GM21390 (cell line): Measurements from ENCODE around the gene D2HGDH.
"Not testable (repeated sequence)": the region's sequence is repeated elsewhere in the genome, so short reads cannot be mapped to it uniquely, and the experiment has no call there.

Source experiments
- ATAC-seq: cut with Tn5 transposase; IDR thresholded peaks from one replicate; pipeline ENCODE4 v1.9.1; 2021; ENCODE audit not compliant: unreplicated experiment

The D2HGDH gene

DNA sequence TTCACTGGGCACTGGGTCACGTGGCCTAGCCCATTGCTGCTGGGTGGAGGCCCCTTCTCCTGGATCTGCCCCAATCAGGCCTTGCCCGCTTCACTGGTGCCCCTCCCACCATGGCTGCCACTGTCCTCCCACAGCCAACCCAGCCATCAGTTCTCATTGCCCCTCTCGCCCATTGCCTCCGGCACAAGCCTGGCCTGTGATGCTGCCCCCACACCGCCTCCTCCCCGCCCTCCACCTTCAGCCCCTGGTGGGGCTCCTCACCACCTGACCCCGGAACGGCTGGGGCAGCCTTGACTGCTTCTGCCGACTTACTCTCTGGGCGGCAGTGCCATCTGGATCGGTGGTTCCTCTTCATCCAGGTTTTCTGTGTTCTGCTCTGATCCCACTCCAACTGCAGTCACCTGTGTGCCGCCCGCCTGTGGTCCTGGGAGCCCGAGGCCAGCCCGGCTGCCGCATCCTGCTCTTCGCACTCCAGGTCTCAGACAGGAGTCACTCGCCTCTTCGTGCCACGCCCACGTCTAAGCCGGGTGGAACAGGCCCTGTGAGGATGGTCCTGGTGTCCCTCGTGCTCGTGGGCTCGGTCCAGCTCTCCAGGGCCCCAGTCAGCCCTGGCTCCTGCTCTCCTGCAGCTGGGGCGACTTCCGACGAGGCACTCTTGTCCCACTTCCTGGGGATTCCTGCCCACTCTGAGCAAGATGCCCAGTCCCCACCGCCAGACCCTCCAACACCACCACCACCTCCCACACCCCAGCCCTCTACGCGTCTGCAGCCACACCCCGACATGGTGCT lies 14.2 kb downstream of the D2HGDH start:
- no peak for ATAC-seq

DNA sequence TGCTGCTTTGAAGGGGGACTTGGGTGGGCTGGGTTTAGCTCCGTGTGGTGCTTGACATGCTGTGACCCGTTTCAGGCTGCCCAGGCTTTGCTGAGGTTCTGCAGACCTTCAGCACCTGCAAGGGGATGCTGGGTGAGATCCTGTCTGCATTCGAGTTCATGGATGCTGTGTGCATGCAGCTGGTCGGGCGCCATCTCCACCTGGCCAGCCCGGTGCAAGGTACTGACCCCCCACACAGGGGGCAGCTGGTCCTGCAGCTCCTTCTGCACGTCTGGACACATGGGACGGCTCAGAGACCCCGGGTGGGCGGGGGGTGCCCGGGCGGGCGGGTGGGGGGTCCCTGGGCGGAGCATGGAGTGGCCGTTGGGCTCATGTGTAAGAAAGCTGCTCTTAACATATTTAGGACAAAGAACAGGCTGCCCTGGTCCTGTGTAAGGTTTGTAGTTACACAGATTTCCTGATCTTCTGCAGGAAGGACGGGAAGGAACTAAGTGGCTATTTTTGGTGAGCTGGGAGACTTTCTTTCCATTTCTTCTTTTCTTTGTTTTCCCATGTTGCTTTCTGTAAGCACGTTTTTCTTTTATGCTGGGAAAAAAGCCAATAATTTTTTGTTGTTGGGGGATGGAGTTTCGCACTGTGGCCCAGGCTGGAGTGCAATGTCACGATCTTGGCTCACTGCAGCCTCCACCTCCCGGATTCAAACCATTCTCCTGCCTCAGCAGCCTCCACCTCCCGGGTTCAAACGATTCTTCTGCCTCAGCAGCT lies 15.8 kb downstream of the D2HGDH start:
- ATAC-seq: no peak

DNA sequence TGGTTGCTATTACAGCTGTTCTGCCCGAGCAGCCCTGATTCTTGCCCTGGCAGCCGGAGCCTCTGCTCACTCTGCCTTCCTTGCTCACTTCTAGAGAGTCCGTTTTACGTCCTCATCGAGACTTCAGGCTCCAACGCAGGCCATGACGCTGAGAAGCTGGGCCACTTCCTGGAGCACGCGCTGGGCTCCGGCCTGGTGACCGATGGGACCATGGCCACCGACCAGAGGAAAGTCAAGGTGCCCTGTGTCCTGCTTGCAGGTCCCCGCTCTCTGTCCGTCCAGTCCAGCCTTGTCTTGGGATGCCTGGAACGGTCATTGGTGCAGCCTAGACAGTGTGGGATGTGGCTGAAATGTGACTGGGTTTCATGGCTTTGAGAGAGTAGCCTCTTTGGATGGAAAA lies 16.7 kb downstream of the D2HGDH start:
- ATAC-seq: no peak

DNA sequence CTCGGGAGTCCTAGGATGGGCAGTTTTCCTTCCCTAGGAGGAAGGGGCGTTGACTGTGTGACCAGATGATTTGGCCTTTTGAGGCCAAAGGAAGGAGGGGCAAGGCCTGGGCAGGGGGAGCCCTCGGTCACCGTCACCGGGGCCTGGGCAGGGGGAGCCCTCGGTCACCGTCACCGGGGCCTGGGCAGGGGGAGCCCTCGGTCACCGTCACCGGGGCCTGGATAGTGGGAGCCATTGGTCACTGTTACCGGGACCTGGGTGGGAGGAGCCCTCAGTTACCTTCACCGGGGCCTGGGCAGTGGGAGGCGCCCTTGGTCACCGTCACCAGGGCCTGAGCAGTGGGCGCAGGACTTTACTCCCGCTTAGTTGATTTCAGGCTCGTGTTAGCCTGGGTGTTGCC lies 17.3 kb downstream of the D2HGDH start:
- ATAC-seq: no peak

DNA sequence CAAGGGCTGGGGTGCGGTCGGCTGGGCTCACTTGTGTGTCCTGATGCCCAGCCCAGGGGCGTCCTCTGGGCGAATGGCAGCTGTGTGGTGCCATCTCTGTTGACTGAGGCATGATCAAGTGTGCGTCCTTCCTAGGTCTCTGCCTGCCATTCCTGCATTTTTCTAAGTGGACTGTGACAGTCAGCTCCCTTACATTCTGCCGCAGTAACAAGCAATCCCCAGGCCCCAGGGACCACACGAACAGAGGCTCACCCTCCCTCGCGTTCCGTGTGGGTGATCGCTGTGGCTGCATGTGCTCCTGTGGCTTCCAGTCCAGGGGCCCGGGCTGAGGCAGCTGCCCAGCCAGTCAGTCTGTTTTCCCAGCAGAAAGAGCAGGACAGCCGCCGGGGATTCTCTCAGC lies 17.8 kb downstream of the D2HGDH start:
- ATAC-seq: no peak

DNA sequence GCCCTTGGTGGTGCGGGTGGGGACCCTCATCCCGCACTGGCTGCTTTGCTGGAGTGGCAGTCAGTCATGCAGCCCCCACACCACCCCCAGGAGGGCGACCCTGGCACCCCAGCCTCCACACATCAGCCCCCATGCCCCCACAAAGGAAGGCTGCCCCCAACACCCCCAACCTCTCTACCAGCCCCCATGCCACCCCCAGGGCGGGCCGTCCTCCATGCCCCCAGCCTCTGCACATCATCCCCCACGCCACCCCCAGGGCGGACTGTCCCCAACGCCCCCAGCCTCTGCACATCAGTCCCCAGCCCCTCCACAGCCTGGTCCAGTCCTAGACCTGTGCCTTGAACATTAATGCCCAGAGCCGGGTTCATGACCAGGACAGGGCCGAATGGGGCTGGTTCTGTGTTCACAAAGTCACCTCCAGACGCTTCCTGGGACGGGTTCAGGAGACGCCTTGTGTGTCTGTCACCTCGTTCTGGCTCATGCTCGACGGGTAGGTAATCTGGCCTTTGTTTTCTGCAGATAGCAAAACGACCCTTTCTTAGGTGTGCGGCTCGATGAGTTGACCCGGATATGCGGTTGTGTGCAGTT lies 18.4 kb downstream of the D2HGDH start:
- ATAC-seq: no peak

DNA sequence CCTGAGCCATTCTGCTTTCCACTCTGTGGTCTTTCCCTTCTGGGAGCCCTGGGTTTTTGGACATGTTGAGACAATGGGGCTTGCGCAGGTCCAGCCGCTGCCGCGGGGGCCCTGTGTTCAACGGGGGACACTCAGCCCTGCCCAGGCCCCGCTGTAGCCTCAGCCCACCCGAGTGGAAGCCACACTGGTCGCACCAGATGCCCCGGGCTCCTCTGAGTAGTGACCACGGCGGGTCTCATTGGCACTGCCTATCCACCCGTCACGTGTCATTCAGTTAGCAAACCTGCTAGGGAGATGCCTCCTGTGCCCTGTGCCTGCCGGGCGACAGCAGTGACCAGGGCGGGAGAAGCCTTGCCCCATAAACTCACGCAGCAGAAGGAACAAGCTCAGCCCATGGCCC lies 19.1 kb downstream of the D2HGDH start:
- no peak for ATAC-seq

DNA sequence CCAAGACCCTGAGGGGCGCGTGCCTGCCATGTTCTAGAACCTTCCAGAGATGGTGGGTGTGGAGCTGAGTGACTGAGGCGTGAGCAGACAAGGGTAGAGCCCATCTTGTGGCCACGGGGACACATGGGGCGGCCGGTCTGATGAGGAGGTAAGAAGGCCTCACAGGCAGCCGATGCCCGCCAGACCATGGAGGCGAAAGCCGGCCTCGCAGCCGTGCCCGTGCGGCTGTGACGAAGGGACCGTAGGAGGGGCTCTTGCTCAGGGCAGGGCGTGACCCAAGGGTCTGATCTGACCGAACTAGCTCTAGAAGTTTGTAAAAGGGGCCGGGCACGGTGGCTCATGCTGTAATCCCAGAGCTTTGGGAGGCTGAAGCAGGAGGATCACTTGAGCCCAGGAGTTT lies 19.6 kb downstream of the D2HGDH start:
- no peak for ATAC-seq

DNA sequence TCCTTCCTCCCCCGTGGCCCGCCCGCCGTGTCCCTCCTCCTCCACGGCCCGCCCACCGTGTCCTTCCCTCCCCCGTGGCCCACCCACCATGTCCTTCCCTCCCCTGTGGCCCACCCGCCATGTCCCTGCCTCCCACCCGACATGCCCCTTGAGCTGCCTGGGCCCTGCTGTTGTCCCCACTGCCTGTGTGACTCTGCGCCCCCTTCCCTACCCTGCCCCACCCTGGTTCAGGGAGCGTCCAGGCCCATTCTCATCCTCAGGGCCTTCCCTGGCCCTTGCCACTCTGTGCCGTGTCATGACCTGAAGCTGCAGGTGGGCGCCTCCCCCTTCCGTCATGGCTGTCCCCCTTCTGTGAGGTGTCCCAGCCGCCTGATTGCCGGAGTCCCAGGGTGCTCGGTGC lies 20.7 kb downstream of the D2HGDH start:
- ATAC-seq: no peak

DNA sequence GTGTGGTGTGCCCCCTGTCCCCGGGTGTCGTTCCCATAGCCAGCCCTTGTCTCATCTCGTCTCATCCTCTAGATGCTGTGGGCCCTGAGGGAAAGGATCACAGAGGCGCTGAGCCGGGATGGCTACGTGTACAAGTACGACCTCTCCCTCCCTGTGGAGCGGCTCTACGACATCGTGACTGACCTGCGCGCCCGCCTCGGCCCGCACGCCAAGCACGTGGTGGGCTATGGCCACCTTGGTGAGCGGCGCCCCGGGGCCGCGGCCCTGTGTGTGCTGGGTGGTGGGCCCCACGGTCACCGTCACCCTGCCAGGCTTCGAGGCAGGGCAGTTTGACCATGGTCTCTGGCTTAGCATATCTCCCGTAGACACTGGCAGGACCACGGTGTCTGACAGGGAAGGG lies 21.3 kb downstream of the D2HGDH start:
- ATAC-seq: no peak

DNA sequence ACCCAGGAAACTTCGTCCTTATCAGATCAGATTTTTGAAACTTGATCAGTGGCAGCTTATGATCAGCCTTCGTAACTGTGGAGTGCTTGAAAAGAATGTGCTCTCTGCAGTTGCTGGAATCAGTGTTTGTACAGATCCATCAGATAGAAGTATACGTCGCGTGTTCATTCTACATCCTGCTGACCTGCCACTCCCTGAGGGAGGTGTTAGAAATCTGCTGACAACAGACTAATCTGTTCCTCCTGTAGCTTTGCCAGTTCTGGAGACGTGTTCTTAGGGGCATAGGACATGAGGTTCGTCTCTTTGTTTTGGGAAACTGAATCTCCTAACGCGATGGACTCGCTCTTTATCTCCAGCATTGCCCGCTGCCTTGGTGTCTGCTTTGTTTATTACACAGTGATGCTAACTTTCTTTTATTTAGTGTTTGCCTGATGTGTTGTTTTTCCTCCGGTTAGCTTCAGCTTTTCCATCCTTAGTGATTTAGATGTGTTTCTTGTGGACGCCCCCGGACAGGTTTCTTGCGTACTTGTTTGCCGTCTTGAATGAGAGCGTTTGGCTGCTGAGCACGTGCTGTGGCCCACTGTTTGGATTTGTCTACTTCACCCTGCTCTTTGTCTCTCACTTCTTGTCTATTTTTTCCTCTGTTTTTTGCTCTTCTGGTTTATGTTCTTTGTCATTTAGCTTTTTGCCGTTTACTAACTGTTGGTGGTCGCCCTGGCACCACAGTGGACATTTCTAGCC lies 24.8 kb downstream of the D2HGDH start:
- ATAC-seq: no peak

DNA sequence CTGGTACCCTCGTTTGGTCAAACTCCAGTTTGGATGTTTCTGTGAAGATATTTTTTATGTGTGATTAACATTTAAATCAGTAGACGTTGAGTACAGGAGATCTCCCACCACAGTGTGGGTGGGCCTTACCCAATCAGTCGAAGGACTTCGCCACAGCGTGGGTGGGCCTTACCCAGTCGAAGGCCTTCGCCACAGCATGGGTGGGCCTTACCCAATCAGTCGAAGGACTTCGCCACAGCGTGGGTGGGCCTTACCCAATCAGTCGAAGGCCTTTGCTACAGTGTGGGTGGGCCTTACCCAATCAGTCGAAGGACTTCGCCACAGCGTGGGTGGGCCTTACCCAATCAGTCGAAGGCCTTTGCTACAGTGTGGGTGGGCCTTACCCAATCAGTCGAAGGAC lies 25.5 kb downstream of the D2HGDH start:
- not testable (repeated sequence) for ATAC-seq

DNA sequence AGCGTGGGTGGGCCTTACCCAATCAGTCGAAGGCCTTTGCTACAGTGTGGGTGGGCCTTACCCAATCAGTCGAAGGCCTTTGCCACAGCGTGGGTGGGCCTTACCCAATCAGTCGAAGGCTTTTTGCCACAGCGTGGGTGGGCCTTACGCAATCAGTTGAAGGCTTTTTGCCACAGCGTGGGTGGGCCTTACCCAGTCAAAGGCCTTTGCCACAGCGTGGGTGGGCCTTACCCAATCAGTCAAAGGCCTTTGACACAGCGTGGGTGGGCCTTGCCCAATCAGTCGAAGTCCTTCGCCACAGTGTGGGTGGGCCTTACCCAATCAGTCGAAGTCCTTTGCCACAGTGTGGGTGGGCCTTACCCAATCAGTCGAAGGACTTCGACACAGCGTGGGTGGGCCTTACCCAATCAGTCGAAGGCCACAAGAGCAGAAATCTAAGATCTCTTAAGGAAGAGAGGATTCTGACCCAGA lies 25.9 kb downstream of the D2HGDH start:
- no peak for ATAC-seq

DNA sequence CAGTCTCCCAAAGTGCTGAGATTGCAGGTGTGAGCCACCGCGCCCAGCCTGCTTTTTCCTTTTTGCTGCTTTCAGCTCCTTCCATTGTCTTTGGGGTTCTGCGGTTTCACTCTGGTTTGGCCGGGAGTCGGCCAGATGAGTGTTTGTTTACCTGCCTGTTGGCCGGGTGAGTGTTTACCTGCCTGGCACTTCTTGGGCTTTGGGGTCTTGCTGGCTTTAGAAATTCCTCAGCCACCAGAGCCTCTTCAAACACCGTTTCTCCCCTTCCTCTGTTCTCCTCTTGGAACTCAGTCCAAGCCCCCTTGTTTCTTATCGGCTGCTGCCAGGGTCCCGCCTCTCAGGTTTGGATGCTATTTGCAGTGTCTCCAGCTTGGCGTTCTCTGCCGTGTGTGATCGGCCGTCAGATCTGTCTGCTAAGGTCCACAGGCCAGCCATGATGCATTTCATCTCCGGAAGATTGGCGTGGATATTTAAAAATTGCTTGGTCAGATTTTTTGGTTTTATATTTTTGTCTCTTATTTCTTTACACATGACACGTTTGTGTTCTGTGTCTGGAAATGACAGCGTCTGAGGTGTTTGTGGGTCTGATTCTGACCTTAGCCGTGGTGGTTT lies 28.0 kb downstream of the D2HGDH start:
- ATAC-seq: no peak

DNA sequence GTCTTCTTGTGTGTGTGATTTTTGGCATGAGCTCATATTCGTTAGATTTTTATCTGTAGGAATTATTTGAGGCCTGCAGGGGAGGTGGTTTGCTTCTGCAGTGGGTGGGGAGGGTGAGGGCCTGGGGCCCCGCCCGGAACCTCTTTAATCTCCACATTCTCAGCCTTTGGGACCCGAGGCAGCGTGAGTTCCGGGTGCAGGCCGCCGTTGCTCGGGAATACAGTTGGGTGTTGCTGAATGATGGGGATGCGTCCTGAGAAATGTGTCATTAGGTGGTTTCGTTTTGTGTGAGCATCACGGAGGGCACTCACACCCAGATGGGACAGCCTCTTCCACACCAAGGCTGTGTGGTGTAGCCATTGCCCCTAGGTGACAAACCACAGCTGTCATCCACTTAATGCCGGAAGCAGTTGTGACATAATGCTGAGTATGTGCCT lies 28.5 kb downstream of the D2HGDH start:
- ATAC-seq: no peak

DNA sequence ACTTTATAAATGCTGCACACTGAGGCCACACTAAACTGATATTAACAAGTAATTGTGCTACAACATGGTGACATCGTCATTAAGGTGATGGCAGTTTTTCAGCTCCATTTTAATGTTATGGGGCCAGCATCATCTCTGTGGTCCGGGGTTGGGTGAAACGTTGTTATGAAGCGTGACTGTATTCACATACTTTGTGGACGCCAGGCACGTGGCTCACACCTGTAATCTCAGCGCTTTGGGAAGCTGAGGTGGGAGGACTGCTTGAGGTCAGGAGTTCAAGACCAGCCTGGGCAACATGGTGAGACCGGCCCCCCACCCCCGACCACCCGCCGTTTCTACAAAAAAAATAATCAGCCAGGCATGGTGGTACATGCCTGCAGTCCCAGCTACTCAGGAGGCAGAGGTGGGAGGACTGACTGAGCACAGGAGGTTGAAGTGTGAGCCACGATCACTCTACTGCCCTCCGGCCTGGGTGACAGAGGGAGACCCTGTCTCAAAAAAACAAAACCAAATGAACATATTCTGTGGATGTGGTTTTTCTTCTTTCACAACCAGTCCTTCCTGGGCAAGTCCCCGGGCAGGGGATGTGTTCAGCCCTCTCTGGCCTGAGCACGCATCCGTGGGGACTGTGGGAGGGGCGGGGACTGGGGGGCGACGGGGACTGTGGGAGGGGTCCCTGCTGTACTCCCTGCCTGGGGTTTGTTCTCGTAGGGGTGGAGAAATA lies 29.3 kb downstream of the D2HGDH start:
- ATAC-seq: no peak

DNA sequence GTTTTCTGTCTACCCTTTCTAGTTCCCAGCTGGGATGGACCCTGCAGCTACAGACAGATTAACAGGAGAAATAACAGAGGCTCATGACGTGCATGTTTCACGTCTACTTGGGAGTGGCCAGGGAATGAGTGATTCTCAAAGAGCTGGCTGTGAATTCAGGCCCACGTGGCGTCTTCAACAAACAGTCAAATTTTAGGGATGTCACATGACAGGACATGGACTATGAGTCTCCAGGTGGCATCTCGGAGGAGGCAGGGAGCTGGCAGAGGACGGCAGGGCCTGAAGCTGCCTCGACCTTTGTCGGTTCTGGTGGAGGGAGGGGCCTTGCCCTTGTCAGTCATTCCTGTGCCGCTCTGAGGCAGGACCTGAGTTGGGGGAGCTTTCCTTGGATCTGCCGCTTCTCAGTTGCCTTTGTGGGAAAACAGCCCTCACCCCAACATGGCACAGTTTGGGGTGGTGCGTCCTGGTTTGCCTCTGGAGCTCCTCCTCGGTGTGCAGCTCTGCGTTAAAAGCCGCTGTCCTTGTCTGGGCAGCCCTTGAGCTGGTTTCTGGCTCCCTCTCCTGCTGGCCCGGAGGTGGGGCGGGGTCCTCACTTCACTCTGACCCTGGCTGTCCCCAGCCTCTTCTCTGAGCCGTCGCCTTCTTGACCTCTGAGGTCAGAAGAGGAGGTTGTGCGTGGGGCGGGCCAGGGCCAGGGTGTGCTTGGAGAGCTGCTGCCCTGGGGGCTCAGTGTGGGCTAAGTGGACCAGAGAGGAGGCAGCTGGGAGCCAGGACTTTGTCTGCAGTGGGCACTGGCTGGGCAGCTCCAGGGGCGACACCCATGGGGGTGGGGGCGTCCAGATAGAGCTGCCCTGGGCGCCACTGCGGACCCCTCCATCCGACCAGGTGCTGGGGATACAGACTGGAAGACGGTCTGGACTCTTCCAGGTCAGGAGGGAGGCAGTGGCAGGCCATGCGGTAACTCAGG lies 30.1 kb downstream of the D2HGDH start:
- no peak for ATAC-seq

DNA sequence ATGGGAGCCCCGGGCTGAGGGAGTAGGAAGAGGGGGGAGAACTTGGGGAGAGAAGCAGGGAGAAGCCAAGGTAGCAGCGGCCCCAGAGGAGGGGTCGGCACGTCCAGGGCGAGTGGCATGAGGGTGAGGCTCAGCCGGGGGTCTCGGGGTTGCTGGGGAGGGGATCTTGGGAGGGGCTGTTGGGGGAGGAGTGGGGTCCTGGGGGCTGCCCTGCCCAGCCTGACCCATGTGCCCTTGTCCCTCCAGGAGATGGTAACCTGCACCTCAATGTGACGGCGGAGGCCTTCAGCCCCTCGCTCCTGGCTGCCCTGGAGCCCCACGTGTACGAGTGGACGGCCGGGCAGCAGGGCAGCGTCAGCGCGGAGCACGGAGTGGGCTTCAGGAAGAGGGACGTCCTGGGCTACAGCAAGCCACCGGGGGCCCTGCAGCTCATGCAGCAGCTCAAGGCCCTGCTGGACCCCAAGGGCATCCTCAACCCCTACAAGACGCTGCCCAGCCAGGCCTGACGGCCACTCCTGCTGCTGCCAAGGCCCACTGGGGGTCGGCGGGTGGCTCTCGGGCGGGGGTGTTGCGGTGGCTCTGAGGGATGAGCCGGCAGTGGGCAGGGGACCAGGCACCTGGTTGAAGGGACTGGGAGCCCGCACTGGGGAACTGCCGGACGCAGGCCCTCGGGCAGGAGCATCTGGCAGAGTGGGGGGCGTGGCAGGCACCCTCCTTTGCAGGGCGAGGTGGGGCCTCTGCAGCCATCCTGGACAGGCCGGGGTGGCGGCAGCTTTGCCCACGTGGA lies 33.2 kb downstream of the D2HGDH start:
- ATAC-seq: no peak
